ENCODE measurements around the gene LRRC49. TPM values are rescaled to one million over a fixed set of nuclear protein-coding genes. Genes with fewer than 3 reads are reported as not detected.

LRRC49 gene
- total RNA-seq, 1 donor from 2014 or later: 23.1 TPM

DNA sequence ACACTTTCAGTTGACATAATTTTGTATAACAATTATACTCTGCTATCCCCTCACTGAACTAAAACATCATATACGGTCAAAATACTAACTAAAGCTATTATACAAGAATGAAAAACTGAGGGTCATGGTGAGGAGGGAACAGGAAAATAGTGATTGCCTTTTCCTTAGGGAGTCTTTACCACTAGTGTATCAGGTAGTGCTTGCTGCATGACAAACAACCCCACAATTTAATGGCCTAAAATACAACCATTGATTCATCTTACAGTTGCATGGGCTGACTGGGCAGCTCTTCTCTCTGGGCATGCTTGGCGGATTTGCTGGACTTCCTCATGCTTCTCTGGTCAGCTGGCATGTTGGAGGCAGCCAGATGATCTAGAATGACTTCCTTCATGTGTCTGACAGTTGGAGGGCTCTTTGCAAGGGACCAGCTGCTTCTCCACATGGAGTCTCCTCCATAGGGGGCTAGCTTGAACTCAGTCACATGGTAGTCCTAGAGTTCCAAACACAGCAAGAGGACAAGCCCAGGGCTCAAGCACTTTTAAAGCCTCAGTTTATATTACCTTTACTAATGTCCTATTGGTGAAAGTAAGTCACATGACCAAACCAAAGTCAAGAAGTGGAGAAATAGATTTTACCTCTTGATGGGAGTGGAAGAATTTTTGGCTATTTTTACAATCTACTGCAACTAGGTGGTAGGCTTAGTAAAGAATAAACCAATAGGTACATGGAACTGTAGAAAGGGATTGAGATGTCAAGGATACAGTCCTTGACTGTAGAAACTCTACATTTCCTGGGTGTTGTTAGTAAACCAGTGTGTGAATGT, 19.2 kb upstream of the LRRC49 start:
- Histone ChIP-seq H3K27me3 (no peaks in the 10 kb centered on the region), H3K36me3 (no peaks in the 10 kb centered on the region), H3K4me1 (peaks cover 0 to 6% of the 10 kb centered on the region in 2 donors), H3K27ac (no peak overlapping the region), H3K9me3 (no peaks in the 10 kb centered on the region), H3K4me3 (no peak overlapping the region)
- intact Hi-C loops (cut with DNase I): no loop called here
- TF ChIP-seq, protein P1, sequence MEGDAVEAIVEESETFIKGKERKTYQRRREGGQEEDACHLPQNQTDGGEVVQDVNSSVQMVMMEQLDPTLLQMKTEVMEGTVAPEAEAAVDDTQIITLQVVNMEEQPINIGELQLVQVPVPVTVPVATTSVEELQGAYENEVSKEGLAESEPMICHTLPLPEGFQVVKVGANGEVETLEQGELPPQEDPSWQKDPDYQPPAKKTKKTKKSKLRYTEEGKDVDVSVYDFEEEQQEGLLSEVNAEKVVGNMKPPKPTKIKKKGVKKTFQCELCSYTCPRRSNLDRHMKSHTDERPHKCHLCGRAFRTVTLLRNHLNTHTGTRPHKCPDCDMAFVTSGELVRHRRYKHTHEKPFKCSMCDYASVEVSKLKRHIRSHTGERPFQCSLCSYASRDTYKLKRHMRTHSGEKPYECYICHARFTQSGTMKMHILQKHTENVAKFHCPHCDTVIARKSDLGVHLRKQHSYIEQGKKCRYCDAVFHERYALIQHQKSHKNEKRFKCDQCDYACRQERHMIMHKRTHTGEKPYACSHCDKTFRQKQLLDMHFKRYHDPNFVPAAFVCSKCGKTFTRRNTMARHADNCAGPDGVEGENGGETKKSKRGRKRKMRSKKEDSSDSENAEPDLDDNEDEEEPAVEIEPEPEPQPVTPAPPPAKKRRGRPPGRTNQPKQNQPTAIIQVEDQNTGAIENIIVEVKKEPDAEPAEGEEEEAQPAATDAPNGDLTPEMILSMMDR (IDR thresholded peaks at IDR 0.05): no peak
- DNase-seq (ENCODE audit: low spot score in 2 of 2): no peak

DNA sequence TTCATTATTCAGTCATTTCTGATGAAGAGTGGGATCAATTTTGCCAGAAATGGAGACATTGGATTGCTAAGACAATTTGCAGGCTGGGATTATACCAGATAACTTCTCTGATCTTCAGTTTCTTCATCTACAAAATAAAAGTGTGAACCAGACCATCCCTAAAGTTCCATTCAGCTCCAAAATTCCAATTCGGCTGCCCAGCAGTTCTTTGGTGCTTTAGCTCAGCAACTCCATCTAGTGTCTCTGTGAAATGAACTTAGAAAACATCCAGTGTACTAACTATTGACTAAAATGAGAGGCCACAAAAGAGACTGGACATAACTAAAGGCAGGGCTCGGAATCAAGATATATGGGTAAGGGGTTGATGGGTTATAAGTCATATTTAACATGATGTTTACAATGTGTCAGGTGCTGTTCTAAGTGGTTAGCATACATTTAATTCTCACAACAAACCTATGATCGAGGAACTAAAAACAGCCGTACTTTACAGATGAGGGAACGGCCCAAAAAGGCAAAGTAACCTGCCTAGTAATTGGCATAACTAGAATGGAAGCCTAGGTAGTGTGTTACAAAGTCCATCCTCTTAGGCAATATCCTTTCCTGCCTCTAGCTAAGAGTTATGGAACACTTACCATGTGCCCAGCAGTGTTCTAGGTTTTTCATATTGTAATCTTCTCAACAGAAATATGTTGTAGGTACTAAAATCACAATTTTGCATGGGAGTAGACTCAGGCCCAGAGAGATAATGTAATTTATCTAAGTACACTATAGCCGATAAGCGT, 17.4 kb upstream of the LRRC49 start:
- H3K4me3 ChIP-seq: no peak overlapping the region
- no peaks in the 10 kb centered on the region for H3K27me3 ChIP-seq
- no peak for DNase-seq (ENCODE audit: low spot score in 2 of 2)
- H3K4me1 ChIP-seq: peaks cover 0 to 2% of the 10 kb centered on the region in 2 donors
- no peak overlapping the region for H3K27ac ChIP-seq
- intact Hi-C loops (cut with DNase I): loop anchor here (1.0 to 5.0 kb wide), 2 partner anchors 50 to 193 kb away; no protein-coding TSS in a partner anchor
- H3K9me3 ChIP-seq: no peaks in the 10 kb centered on the region
- TF ChIP-seq, protein P1 (IDR thresholded peaks at IDR 0.05): peak; percentile 53 to 76 (median 57)
- H3K36me3 ChIP-seq: no peaks in the 10 kb centered on the region

DNA sequence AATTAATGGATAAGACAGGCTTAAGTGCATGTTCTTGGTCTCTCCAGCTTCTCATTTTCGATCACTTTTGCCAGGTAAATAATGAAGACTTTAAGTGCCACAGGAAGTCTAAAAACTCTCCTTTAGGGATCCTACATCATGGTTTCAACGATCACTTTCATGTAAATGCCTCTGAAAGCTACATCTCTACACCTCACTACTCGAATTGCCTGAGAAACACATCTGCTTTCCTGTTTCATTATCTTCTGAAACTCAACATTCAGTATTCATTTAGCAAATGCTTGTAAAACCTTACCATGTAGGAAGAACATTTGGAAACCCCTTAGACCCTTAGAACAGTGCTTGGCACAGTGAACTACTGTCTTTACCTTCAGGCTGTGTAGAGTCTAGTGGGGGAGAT, 16.6 kb upstream of the LRRC49 start:
- Histone ChIP-seq H3K4me1 (no peaks in the 10 kb centered on the region), H3K27me3 (no peaks in the 10 kb centered on the region), H3K36me3 (no peaks in the 10 kb centered on the region), H3K9me3 (no peaks in the 10 kb centered on the region), H3K4me3 (no peak overlapping the region), H3K27ac (no peak overlapping the region)
- TF ChIP-seq, protein P1 (IDR thresholded peaks at IDR 0.05): no peak
- DNase-seq (ENCODE audit: low spot score in 2 of 2): no peak
- intact Hi-C loops (cut with DNase I): loop anchor here (5.0 kb wide), 1 partner anchor 194 kb away; no protein-coding TSS in a partner anchor

DNA sequence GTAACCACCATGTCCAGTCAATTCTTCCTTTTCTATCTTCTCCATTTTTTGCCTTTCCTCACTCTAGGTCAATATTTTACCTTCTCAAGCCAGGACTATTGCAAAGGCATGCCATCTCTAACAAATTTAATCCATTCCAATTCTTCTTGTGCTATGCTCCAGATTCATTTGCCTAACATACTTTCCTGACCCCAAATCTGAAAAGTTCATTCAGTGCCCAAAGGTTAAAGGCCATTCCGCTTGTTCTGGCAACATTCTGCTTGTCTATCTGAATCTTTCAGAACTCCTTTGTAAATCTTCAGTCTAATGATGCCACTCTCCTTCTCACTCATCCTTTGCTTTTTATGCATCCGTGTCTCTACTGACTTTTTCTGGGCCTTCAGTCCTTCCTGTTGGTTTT, 15.9 kb upstream of the LRRC49 start:
- H3K27ac ChIP-seq: no peak overlapping the region
- TF ChIP-seq, protein P1 (IDR thresholded peaks at IDR 0.05): no peak
- intact Hi-C loops (cut with DNase I): loop anchor here (5.0 kb wide), 1 partner anchor 194 kb away; no protein-coding TSS in a partner anchor
- no peaks in the 10 kb centered on the region for H3K27me3 ChIP-seq
- no peak overlapping the region for H3K4me3 ChIP-seq
- no peaks in the 10 kb centered on the region for H3K4me1 ChIP-seq
- no peaks in the 10 kb centered on the region for H3K9me3 ChIP-seq
- H3K36me3 ChIP-seq: peaks cover 0 to under 1% of the 10 kb centered on the region in 2 donors
- DNase-seq (ENCODE audit: low spot score in 2 of 2): no peak

DNA sequence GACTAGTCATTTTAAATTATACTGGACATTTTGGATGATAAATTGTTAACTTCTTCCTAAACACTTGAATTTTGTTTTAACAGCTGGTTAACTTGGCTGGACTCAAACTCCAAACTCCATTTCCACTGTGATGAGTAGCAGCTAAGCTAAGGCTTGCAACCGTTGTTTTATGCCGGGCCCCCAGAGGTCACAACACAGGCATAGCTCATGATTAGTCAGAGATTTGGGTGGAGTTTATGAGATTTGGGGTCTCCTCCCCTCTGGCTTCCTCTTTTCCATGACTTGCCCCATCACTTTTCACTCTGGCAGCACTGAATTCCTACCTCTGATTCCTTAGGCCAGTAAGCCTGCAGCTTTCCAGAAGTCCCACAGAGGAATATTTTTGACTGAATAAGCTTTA, 13.2 kb upstream of the LRRC49 start:
- DNase-seq (ENCODE audit: low spot score in 2 of 2): no peak
- no peaks in the 10 kb centered on the region for H3K4me1 ChIP-seq
- H3K9me3 ChIP-seq: no peaks in the 10 kb centered on the region
- no peaks in the 10 kb centered on the region for H3K27me3 ChIP-seq
- H3K4me3 ChIP-seq: no peak overlapping the region
- no peak overlapping the region for H3K27ac ChIP-seq
- peaks cover 0 to 4% of the 10 kb centered on the region in 2 donors for H3K36me3 ChIP-seq
- TF ChIP-seq, protein P1 (IDR thresholded peaks at IDR 0.05): no peak
- intact Hi-C loops (cut with DNase I): loop anchor here (5.0 kb wide), 1 partner anchor 197 kb away; no protein-coding TSS in a partner anchor

Measured in ascending aorta (tissue), 2 donors.